ENCODE measurements around the gene SLC1A2. TPM values are rescaled to one million over a fixed set of nuclear protein-coding genes. Genes with fewer than 3 reads are reported as not detected.

SLC1A2 gene
- total RNA-seq, 1 experiment from 2014 or later, result 0.25 TPM

GRCh38 chr11:35255514-35255913 is 163.8 kb downstream of the SLC1A2 start:
- no peaks in the 10 kb centered on the region for H3K9me3 ChIP-seq (ENCODE audit: control insufficient read depth in 1 of 2, insufficient read depth in 1 of 2, low read depth in 1 of 2, low read length in 2 of 2)
- intact Hi-C loops (cut with micrococcal nuclease), result no loop called here
- H3K27me3 ChIP-seq (ENCODE audit: insufficient read depth, low read length), result peaks cover 5% of the 10 kb centered on the region; the same call in 1 of the 2 replicates
- H3K4me1 ChIP-seq (ENCODE audit: control insufficient read depth in 1 of 2, insufficient read depth in 2 of 2, low read length in 2 of 2), result no peaks in the 10 kb centered on the region
- no peak overlapping the region for H3K4me3 ChIP-seq (replicated peaks in 1 of 2; ENCODE audit: low read depth in 1 of 2, low read length in 2 of 2)
- H3K4me2 ChIP-seq (ENCODE audit: low read length), result no peak overlapping the region
- H2AFZ ChIP-seq (ENCODE audit: low read depth, low read length, poor library complexity, severe bottlenecking), result no peak overlapping the region
- no peaks in the 10 kb centered on the region for H3K9me2 ChIP-seq (ENCODE audit: insufficient read depth)
- H3K9ac ChIP-seq (ENCODE audit: low read length), result no peak overlapping the region
- no peak for ATAC-seq
- BruUV-seq (replicated peaks), result no TSS peak
- POLR2A ChIA-PET, result no interaction called here
- no peaks in the 10 kb centered on the region for H4K20me1 ChIP-seq (ENCODE audit: insufficient read depth)
- TF ChIP-seq EZH2 (IDR thresholded peaks at IDR 0.05), result no peak
- no peaks in the 10 kb centered on the region for H3K36me3 ChIP-seq (ENCODE audit: control insufficient read depth in 1 of 2, insufficient read depth in 2 of 2, low read length in 2 of 2)
- CTCF ChIA-PET, result no interaction called here
- no peaks in the 10 kb centered on the region for H3K79me2 ChIP-seq (ENCODE audit: insufficient read depth, low read length)
- RAD21 ChIA-PET (ENCODE audit: low non-redundant PET in 1 of 2, low total read pairs in 2 of 2, uncharacterized antibody in 2 of 2, unreplicated experiment in 2 of 2), result no interaction called here
- DNase-seq (ENCODE audit: low read depth, low spot score), result no peak
- H3K27ac ChIP-seq (ENCODE audit: low read depth, low read length), result no peak overlapping the region

DNA sequence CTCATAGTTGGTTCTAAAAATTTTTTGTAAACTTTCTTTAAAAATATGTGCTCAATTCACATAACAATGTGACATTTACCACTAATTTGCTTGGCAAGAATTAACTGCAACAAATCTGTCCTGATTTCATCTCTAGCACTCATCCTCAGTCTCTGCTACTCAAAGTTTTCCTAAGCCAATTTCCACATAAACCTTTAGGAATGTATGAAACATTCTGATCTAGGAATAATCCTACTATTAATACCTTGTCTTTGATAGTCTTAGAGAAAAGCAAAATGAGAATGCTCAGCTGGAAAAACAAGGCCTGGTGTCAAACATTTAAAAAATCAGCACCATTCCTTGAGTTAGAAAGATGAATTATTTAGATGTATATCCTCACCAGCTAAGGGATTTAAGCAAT is 166.1 kb downstream of the SLC1A2 start:
- intact Hi-C loops (cut with micrococcal nuclease), result no loop called here

More for the DNA sequence above, 166.1 kb downstream of the SLC1A2 start:
- Histone ChIP-seq H3K4me1 (ENCODE audit: control insufficient read depth in 1 of 2, insufficient read depth in 2 of 2, low read length in 2 of 2) (no peaks in the 10 kb centered on the region), H3K36me3 (ENCODE audit: control insufficient read depth in 1 of 2, insufficient read depth in 2 of 2, low read length in 2 of 2) (no peaks in the 10 kb centered on the region), H3K9me3 (ENCODE audit: control insufficient read depth in 1 of 2, insufficient read depth in 1 of 2, low read depth in 1 of 2, low read length in 2 of 2) (peaks cover 5% of the 10 kb centered on the region in 2 experiments; a peak in 2 of 4 replicates), H3K9ac (ENCODE audit: low read length) (no peak overlapping the region), H3K27ac (ENCODE audit: low read depth, low read length) (no peak overlapping the region), H3K27me3 (ENCODE audit: insufficient read depth, low read length) (no peaks in the 10 kb centered on the region), H3K79me2 (ENCODE audit: insufficient read depth, low read length) (no peaks in the 10 kb centered on the region), H3K4me3 (replicated peaks in 1 of 2; ENCODE audit: low read depth in 1 of 2, low read length in 2 of 2) (no peak overlapping the region), H2AFZ (ENCODE audit: low read depth, low read length, poor library complexity, severe bottlenecking) (no peak overlapping the region), H4K20me1 (ENCODE audit: insufficient read depth) (no peaks in the 10 kb centered on the region), H3K9me2 (ENCODE audit: insufficient read depth) (no peaks in the 10 kb centered on the region), H3K4me2 (ENCODE audit: low read length) (no peak overlapping the region)
- DNase-seq (ENCODE audit: low read depth, low spot score) (no peak), ATAC-seq (no peak)
- TF ChIP-seq SRF (IDR thresholded peaks at IDR 0.05; ENCODE audit: low read depth), result no peak
- no peak for TF ChIP-seq EZH2 (IDR thresholded peaks at IDR 0.05)
- TF ChIP-seq FOSL1 (IDR thresholded peaks at IDR 0.05; ENCODE audit: low read depth), result no peak
- no peak for TF ChIP-seq EGR1 (IDR thresholded peaks at IDR 0.05; ENCODE audit: low read depth)
- no peak for TF ChIP-seq CEBPB (IDR thresholded peaks at IDR 0.05; ENCODE audit: low read depth)
- no peak for TF ChIP-seq ZFX (IDR thresholded peaks at IDR 0.05)
- TF ChIP-seq TCF7L2 (IDR thresholded peaks at IDR 0.05; ENCODE audit: borderline replicate concordance, extremely low read depth, insufficient read depth, insufficient read length), result no peak
- no peak for TF ChIP-seq SIN3A (IDR thresholded peaks at IDR 0.05; ENCODE audit: low read depth)
- TF ChIP-seq, protein P1, sequence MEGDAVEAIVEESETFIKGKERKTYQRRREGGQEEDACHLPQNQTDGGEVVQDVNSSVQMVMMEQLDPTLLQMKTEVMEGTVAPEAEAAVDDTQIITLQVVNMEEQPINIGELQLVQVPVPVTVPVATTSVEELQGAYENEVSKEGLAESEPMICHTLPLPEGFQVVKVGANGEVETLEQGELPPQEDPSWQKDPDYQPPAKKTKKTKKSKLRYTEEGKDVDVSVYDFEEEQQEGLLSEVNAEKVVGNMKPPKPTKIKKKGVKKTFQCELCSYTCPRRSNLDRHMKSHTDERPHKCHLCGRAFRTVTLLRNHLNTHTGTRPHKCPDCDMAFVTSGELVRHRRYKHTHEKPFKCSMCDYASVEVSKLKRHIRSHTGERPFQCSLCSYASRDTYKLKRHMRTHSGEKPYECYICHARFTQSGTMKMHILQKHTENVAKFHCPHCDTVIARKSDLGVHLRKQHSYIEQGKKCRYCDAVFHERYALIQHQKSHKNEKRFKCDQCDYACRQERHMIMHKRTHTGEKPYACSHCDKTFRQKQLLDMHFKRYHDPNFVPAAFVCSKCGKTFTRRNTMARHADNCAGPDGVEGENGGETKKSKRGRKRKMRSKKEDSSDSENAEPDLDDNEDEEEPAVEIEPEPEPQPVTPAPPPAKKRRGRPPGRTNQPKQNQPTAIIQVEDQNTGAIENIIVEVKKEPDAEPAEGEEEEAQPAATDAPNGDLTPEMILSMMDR (IDR thresholded peaks at IDR 0.05 in 2 of 3, conservative IDR thresholded peaks at IDR 0.05 in 1 of 3; ENCODE audit: borderline replicate concordance in 1 of 3, insufficient read depth in 1 of 3, low read depth in 2 of 3, low read length in 2 of 3), result no peak
- no peak for TF ChIP-seq YY1 (IDR thresholded peaks at IDR 0.05; ENCODE audit: extremely low read depth, insufficient replicate concordance, low read depth, low read length)
- no peak for TF ChIP-seq ATF3 (IDR thresholded peaks at IDR 0.05)
- TF ChIP-seq REST (IDR thresholded peaks at IDR 0.05; ENCODE audit: low read depth), result no peak
- no peak for TF ChIP-seq POLR2A (IDR thresholded peaks at IDR 0.05; ENCODE audit: borderline replicate concordance, extremely low read depth, insufficient read depth, insufficient read length)
- no peak for TF ChIP-seq RAD21 (IDR thresholded peaks at IDR 0.05; ENCODE audit: low read depth)
- TF ChIP-seq, protein P2, sequence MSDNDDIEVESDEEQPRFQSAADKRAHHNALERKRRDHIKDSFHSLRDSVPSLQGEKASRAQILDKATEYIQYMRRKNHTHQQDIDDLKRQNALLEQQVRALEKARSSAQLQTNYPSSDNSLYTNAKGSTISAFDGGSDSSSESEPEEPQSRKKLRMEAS (IDR thresholded peaks at IDR 0.05), result no peak
- ChIA-PET RAD21 (ENCODE audit: low non-redundant PET in 1 of 2, low total read pairs in 2 of 2, uncharacterized antibody in 2 of 2, unreplicated experiment in 2 of 2) (no interaction called here), POLR2A (no interaction called here), CTCF (no interaction called here)
- no TSS peak for BruUV-seq (replicated peaks)

All from HCT116 (cell line).